Neural progenitor cell (in vitro differentiated cells): ENCODE results near the gene RGS14. TPM values are rescaled to one million over a fixed set of nuclear protein-coding genes. Genes with fewer than 3 reads are reported as not detected.

Experiments used
- DNase-seq: peaks from one replicate; pipeline ENCODE4 v3.0.0-alpha.2; 2016; ENCODE audit warnings: low spot score
- H2AFZ ChIP-seq: fragments of 200-600 bp; sonication (generic); replicated peaks from 2 replicates; pipeline ENCODE4 v1.6.1; 2016; ENCODE audit warnings: antibody characterized with exemption
- H3F3A ChIP-seq: fragments of 200-600 bp; sonication (generic); 2 replicates; pipeline ENCODE4 v1.6.1; 2016; ENCODE audit warnings: antibody characterized with exemption, low read depth
- H3K27ac ChIP-seq: fragments of 200-600 bp; sonication (generic); 2 replicates; pipeline ENCODE4 v1.5.1; 2016; ENCODE audit warnings: mild to moderate bottlenecking
- H3K27me3 ChIP-seq: fragments of 200-600 bp; sonication (generic); 2 replicates; pipeline ENCODE4 v1.6.1; 2016; ENCODE audit warnings: mild to moderate bottlenecking, moderate library complexity
- H3K36me3 ChIP-seq: fragments of 200-600 bp; sonication (generic); 2 replicates; pipeline ENCODE4 v1.5.1; 2016
- H3K4me1 ChIP-seq: fragments of 200-600 bp; sonication (generic); 2 replicates; pipeline ENCODE4 v1.6.1; 2016; ENCODE audit warnings: mixed run types
- H3K4me2 ChIP-seq: fragments of 200-600 bp; sonication (generic); 2 replicates; pipeline ENCODE4 v1.6.1; 2016
- H3K4me3 ChIP-seq: fragments of 200-600 bp; sonication (generic); 2 replicates; pipeline ENCODE4 v1.5.1; 2016
- H3K79me2 ChIP-seq: fragments of 200-600 bp; sonication (generic); 2 replicates; pipeline ENCODE4 v1.6.1; 2016; ENCODE audit warnings: low read depth
- H3K9ac ChIP-seq: fragments of 200-600 bp; sonication (generic); 2 replicates; pipeline ENCODE4 v1.6.1; 2016
- H3K9me3 ChIP-seq: fragments of 200-600 bp; sonication (generic); 2 replicates; pipeline ENCODE4 v1.5.1; 2016; ENCODE audit warnings: low read depth
- H4K20me1 ChIP-seq: fragments of 200-600 bp; sonication (generic); 2 replicates; pipeline ENCODE4 v1.6.1; 2016; ENCODE audit warnings: low read depth
- H3K27ac Mint-ChIP-seq: 3 replicates; pipeline ENCODE4 v1.8.0; 2021; ENCODE audit warnings: mixed read lengths
- H3K27me3 Mint-ChIP-seq: 2 replicates; pipeline ENCODE4 v1.8.0; 2022; ENCODE audit warnings: low read depth, mild to moderate bottlenecking, inconsistent platforms, moderate library complexity, mixed read lengths; ENCODE audit not compliant: insufficient read depth
- H3K36me3 Mint-ChIP-seq: 3 replicates; pipeline ENCODE4 v1.8.0; 2021; ENCODE audit warnings: mixed read lengths
- H3K4me1 Mint-ChIP-seq: 3 replicates; pipeline ENCODE4 v1.8.0; 2021; ENCODE audit warnings: mixed read lengths
- H3K4me3 Mint-ChIP-seq: 3 replicates; pipeline ENCODE4 v1.8.0; 2021; ENCODE audit warnings: mild to moderate bottlenecking, moderate library complexity, mixed read lengths
- H3K9me3 Mint-ChIP-seq: 3 replicates; pipeline ENCODE4 v1.8.0; 2020; ENCODE audit warnings: mixed read lengths
- CTCF ChIP-seq: fragments of 200-600 bp; sonication (generic); IDR thresholded peaks from 2 replicates; pipeline ENCODE4 v1.5.1; 2017; ENCODE audit warnings: antibody characterized with exemption, mild to moderate bottlenecking
- EZH2 ChIP-seq: fragments of 200-600 bp; sonication (generic); IDR thresholded peaks from 2 replicates; pipeline ENCODE4 v1.6.1; 2017; ENCODE audit warnings: antibody characterized with exemption, mild to moderate bottlenecking, moderate library complexity
- EZH2phosphoT487 ChIP-seq: fragments of 200-600 bp; sonication (generic); IDR thresholded peaks from 2 replicates; pipeline ENCODE4 v1.6.1; 2017; ENCODE audit warnings: antibody characterized with exemption
- total RNA-seq: library from RNA; depleted of rRNA; stranded (reverse); fragments of >200 nt; gene quantifications from 2 replicates; pipeline ENCODE4 v1.2.3, GENCODE V29; 2015; ENCODE audit warnings: low replicate concordance

Gene RGS14
- total RNA-seq, 1 donor from 2014 or later, result 3.2 TPM

GRCh38 chr5:177325868-177326381 lies 31.8 kb upstream of the RGS14 start:
- Histone ChIP-seq H2AFZ (no peak overlapping the region), H3F3A (no peaks in the 10 kb centered on the region), H3K4me2 (no peak overlapping the region), H3K9me3 (no peaks in the 10 kb centered on the region), H3K9ac (no peak overlapping the region), H3K36me3 (no peaks in the 10 kb centered on the region), H4K20me1 (peaks cover 3% of the 10 kb centered on the region), H3K27ac (no peak overlapping the region), H3K4me3 (no peak overlapping the region), H3K4me1 (no peaks in the 10 kb centered on the region), H3K27me3 (no peaks in the 10 kb centered on the region), H3K79me2 (no peaks in the 10 kb centered on the region)
- no peak overlapping the region for H3K4me3 Mint-ChIP-seq
- H3K27ac Mint-ChIP-seq, result peak overlapping the region; percentile 23
- peaks cover 7% of the 10 kb centered on the region for H3K4me1 Mint-ChIP-seq
- TF ChIP-seq EZH2phosphoT487 (no peak), CTCF (no peak), EZH2 (no peak)
- H3K36me3 Mint-ChIP-seq, result peaks cover 12% of the 10 kb centered on the region
- peaks cover 5% of the 10 kb centered on the region for H3K27me3 Mint-ChIP-seq
- DNase-seq, result no peak
- H3K9me3 Mint-ChIP-seq, result peaks cover 3% of the 10 kb centered on the region

DNA sequence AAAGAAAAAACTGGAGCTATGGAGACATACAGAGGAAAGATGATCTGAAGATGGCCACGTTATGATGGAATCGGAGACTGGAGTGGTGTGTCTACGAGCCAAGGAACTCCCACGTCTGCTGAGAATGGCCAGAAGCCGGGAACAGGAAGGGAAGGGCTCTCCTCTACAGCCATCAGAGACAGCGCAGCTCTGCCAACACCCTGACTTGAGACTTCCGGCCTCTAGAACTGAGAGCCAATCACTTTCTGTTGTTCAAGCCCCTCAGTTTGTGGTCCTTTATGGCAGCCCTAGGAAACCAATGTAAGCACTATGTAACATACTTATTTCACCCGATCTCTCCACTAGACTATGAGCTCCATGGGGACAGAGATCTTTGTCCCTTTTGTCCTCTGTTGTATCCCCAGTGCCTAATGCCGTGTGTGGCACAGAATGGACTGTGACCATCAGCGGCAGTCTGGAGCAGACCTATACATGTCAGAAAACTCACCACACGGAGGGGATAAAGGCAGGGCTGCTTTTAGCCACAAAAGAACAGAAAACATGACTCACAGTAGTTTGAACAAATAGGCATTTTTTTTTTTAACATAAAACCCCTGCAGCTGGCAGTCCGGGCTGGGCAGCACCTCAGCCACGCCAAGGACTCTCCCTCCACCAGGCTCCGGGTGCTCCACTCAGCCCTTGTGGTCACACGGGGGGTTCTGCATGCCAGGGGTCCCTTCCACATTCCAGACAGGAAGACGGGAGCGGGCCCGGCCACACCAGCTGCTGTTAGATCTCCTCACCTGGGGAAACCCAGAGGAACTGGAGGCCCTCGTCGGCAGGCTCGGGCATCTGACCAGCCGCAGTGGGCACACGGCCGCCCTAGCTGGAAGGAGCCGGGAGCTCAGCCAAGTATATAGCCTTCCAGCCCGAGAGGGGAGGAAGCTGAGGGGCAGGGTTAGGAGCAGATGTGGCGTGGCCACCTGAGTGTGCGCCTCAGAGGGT lies 29.9 kb upstream of the RGS14 start:
- H3K27me3 ChIP-seq, result no peaks in the 10 kb centered on the region
- Mint-ChIP-seq H3K27ac (peak overlapping the region; percentile 12), H3K36me3 (peaks cover 9% of the 10 kb centered on the region), H3K4me3 (no peak overlapping the region), H3K4me1 (peaks cover 7% of the 10 kb centered on the region), H3K9me3 (no peaks in the 10 kb centered on the region), H3K27me3 (peaks cover 5% of the 10 kb centered on the region)
- no peaks in the 10 kb centered on the region for H3K4me1 ChIP-seq
- H3K27ac ChIP-seq, result no peak overlapping the region
- peaks cover 3% of the 10 kb centered on the region for H4K20me1 ChIP-seq
- H3F3A ChIP-seq, result no peaks in the 10 kb centered on the region
- no peak overlapping the region for H3K4me2 ChIP-seq
- H3K4me3 ChIP-seq, result no peak overlapping the region
- H3K9ac ChIP-seq, result no peak overlapping the region
- TF ChIP-seq CTCF (no peak), EZH2 (no peak), EZH2phosphoT487 (no peak)
- H3K9me3 ChIP-seq, result no peaks in the 10 kb centered on the region
- no peaks in the 10 kb centered on the region for H3K36me3 ChIP-seq
- DNase-seq, result no peak
- no peaks in the 10 kb centered on the region for H3K79me2 ChIP-seq
- no peak overlapping the region for H2AFZ ChIP-seq

DNA sequence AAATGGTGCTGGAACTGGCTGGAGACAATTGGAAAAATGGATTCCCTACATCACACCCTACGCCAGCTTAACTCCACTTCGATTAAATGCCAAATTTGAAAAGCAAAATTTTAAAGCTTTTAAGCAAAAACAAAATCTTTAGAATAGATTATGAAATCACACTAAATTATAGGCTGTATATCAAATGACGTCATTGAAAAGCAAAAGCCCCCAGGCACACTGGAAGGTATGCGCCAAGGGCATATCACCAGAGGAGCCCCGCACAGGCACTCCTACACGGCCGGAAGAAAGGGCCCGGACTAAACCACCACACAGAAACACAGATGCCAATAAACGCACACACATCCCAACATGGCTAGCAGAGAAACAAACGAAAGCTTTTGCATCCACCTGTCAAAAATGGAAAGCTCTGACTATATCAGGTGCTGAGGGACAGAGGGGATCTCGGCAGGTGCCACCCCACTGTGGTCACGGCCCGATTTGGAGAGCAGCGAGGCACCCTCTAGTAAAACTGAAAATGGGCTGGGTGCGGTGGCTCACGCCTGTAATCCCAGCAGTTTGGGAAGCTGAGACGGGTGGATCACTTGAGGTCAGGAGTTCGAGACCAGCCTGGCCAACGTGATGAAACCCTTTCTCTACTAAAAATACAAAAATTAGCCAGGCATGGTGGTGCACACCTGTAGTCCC lies 29.0 kb upstream of the RGS14 start:
- Histone ChIP-seq H3K4me1 (no peaks in the 10 kb centered on the region), H3K27me3 (no peaks in the 10 kb centered on the region), H3K4me3 (no peak overlapping the region), H3F3A (no peaks in the 10 kb centered on the region), H3K36me3 (no peaks in the 10 kb centered on the region), H3K4me2 (no peak overlapping the region), H3K27ac (no peak overlapping the region), H3K9me3 (no peaks in the 10 kb centered on the region), H2AFZ (no peak overlapping the region), H3K9ac (no peak overlapping the region), H3K79me2 (no peaks in the 10 kb centered on the region), H4K20me1 (peaks cover 3% of the 10 kb centered on the region)
- Mint-ChIP-seq H3K4me3 (no peak overlapping the region), H3K9me3 (no peaks in the 10 kb centered on the region), H3K36me3 (peaks cover 12% of the 10 kb centered on the region), H3K27me3 (peaks cover 5% of the 10 kb centered on the region), H3K4me1 (peaks cover 7% of the 10 kb centered on the region), H3K27ac (peak overlapping the region; percentile 35)
- no peak for DNase-seq
- TF ChIP-seq CTCF, result no peak
- TF ChIP-seq EZH2, result no peak
- no peak for TF ChIP-seq EZH2phosphoT487
